ENCODE data around the gene IFNAR1.

DNA sequence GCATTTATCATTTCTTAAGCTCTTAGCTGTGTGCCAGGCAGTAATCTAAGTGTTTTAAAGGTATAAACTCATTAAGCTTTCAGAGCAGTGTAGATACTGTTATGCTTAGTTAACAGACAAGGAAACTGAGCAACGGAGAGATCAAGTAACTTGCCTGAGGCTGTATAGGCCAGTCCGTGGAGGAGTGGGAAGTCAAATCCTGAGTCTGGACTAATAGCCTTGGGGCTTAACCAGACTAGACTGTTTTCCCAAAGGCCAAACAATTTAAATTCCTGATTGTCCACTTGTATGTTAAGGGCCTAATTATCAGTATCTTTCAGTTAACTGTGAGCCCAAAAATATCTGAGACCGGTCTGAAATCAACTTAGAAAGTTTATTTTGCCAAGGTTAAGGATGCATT, 2.6 kb downstream of the IFNAR1 start:
- TF ChIP-seq, protein P1, sequence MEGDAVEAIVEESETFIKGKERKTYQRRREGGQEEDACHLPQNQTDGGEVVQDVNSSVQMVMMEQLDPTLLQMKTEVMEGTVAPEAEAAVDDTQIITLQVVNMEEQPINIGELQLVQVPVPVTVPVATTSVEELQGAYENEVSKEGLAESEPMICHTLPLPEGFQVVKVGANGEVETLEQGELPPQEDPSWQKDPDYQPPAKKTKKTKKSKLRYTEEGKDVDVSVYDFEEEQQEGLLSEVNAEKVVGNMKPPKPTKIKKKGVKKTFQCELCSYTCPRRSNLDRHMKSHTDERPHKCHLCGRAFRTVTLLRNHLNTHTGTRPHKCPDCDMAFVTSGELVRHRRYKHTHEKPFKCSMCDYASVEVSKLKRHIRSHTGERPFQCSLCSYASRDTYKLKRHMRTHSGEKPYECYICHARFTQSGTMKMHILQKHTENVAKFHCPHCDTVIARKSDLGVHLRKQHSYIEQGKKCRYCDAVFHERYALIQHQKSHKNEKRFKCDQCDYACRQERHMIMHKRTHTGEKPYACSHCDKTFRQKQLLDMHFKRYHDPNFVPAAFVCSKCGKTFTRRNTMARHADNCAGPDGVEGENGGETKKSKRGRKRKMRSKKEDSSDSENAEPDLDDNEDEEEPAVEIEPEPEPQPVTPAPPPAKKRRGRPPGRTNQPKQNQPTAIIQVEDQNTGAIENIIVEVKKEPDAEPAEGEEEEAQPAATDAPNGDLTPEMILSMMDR (conservative IDR thresholded peaks at IDR 0.05 in 1 of 2, IDR thresholded peaks at IDR 0.05 in 1 of 2; ENCODE audit: extremely low read depth in 1 of 2, insufficient read depth in 1 of 2, low read depth in 1 of 2, low read length in 2 of 2), result no peak
- no peak for TF ChIP-seq EZH2 (IDR thresholded peaks at IDR 0.05; ENCODE audit: borderline replicate concordance, low read length)

All from mammary epithelial cell (primary cell).